GM21423 (cell line): ENCODE measurements around the gene TACC3.

ENCODE experiments used
- ATAC-seq: cut with Tn5 transposase; IDR thresholded peaks from one replicate; pipeline ENCODE4 v1.9.1; 2021; ENCODE audit warnings: mild to moderate bottlenecking, moderate library complexity; ENCODE audit not compliant: unreplicated experiment

The TACC3 gene

DNA sequence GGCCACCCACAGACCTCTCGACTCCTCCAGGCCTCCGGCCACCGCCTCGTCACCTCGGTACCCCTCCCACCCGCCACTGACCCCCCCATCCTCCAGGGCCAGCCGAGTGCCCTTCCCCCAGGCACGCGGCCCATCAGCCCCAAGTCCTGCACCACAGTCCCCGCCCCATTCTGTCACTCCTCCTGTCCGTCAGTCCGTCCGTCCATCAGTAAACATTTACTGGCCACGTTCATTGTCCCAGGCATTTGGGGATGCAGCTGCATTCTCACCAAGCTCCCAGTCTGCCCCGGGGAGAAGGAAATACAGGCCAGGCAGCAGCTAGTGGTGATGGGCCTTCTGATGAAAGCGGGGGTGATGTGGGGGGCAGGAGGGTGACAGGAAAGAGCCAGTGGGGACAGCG is 36.5 kb downstream of the TACC3 start:
- ATAC-seq: no peak

DNA sequence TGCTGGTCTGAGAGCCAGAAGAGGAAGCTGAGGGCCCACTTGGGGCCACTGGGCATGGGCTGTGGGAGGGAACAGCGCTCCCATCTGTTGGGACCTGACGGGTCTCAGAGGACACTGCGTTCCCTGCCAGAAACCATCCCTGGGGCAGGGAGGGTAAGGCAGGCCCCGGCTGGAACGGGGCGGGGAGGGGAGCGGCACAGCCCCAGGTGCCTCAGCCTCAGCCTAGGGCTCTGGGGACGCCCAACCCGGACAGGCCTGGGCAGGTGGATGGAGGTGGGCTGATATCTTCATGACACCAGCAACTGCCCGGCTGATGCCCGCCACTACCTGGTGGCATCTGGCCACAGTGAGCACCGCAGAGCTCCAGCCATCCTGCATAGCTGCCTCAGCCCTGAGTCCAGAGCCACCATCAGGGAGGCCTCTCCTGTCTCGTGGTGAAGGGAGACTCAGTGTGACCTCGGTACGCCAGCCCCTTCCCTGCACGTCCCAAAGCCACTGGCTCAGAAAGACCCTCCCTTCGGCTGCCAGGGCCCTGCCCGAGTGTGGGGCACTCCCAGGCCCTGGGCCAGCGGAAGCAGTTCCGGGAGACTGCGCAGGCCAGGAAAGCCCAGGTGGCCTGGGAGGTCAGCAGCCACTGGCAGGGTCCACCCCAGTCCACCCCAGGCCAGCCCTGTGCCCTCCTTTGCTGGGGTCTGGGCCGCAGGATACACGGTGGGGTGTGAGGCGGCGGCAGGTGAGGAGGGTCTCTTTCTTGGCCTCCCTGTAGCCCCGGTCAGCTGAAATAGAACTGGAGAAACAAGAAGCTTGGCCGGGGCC is 37.2 kb downstream of the TACC3 start:
- no peak for ATAC-seq

DNA sequence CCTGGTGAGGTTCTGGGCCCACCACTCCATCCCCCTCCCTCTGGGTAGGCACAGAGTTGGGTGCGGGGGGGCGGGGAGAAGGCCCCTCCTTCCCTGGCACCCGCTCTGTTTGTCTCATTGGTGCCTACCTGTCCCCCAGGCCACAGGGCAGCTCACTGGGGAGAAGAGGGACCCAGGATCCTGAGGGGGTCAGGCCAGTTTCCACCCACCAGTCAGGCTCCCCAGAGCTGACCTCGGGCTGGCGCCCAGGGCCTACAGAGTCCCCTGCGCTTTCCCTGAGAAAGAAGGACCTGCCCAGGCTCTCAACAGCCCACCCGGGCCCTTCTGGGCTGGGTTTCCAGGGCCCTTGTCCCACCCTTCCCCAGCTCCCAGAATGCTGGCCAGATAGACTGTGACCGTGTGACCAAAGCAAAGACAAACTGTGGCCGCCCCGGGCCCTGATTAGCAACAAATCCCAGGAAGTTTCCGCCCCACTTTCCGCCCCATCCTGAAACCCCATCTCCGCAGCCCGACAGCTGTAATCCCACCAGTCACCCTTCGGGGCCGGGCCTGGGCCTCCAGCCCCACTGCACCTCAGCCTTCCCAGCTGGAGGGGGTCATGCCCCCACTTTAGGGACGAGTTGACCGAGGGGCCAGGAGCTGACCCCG is 38.0 kb downstream of the TACC3 start:
- no peak for ATAC-seq

DNA sequence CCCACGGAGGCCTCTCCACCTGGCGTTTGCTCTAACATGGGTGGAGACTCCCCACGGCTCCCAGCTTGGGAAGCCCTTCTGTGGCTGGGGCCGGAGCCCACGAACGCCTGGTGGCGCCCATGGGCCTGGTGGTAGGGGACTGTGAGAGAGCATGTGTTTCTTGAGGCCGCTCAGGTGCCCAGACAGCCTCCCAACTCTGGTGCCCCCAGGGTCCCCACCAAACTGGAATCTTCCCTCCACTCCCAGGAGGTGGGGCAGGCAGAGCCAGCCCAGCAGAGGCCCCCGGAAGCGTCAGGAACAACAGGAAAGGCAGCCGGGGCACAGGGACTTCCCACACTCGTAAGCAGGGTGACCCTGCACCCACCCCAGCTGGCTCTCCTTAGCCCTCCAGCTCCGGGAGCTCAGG is 38.5 kb downstream of the TACC3 start:
- ATAC-seq: no peak

DNA sequence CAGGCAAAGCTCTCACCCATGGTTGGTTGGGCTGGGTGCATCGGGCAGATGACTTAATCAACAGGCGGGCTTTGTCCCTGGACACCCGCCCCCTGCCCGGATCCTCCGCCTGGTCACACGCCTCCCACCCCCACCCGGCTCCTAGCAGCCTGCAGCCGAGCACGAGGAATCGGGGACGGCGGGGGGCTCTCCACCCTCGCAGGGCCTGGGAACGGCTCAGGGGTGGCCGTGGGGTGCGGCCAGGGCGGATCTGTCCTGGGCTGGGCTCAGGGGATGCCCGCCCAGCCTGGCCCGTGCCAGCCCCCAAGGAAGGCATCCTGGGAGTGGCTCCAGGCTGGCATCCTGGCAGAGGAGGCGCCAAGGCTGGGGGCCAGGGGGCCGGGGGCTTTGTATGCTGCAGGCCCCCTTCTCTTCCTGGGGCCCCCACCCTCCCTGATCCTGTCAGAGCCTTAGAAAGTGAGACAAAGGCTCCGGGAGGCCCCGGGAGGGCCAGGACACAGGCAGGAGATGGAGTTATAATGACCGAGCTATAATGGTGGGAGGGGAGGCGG is 39.3 kb downstream of the TACC3 start:
- ATAC-seq: no peak

DNA sequence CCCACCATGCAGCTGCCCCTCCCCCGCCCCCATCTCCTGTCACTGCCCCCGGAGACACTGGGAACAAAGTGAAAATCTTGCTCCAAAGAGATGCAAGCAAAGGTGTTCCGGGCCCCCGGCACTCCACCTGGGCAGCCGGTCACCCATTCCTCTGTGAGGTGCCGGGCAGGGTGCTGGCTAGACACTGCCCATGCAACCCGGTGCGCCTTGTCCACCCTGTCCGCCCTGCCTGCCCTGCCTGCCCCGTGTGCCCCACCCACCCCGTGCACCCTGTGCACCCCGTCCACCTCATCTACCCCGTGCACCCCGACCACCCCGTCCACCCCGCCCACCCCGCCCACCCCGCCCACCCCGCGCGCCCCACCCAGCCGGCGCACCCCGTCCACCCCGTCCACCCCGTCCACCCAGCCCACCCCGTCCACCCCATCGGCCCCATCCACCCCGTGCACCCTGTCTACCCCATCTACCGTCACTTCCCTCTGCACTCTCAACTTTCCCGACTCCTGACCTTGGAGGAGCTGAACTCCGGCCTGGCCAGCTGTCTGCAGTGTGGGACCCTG is 39.9 kb downstream of the TACC3 start:
- ATAC-seq: no peak

DNA sequence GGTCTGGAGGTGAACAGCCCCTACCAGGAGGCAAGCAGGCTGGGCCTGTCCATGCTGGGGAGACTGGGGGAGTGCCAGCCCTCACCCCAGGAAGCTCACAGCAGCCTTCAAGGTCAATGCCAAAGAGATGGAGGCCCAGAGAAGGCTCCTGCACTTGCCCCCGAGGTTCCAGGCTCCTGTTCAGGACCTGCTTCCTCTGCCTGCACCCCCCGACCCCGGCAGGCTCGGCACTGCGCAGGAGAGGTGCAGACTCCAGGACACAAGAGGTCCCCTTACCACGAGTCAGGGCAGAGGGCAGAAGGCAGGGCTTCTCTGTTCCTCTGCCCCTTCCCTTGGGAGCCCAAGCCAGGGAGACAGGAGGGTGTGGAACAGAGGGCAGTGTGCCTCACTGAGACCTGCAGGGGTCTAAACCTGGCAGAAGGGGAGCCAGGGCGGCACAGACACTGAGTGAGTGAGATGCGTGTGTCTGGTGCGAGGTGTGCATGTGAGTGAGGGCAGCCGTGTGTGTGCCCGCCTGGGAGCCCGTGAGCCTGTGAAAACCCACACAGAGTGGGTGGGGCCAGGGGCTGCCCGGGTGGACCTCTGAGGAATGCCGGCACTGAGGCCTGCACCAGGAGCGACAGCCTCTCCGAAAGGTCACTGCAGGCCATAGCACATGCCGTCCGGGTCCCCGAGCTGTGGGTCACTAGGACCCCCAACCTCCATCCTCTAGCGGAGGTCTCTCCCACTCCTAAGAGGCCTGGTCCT is 41.1 kb downstream of the TACC3 start:
- no peak for ATAC-seq

DNA sequence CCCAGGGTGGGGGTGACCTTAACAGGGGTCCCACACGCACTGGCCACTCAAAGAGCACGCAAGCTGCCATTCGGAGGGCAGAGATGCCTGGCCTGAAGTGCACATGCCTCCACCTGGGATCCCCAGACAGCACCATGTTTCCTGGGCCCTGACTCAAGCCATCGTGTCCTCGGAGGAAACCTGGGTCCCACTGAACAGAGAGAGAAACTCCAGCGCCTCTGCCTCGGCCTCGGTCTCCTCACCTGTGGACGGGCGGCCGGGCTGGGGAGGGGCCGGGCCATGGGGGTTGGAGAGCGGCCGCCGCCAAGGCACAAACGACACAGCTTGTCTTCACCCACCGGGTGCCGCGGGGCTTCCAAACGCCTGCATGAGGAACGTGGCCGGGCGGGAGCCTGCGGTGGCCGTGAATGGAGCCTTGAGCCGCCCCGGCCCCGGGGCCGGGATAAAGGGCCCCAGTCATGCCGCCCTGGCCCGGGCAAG is 41.8 kb downstream of the TACC3 start:
- ATAC-seq: no peak

DNA sequence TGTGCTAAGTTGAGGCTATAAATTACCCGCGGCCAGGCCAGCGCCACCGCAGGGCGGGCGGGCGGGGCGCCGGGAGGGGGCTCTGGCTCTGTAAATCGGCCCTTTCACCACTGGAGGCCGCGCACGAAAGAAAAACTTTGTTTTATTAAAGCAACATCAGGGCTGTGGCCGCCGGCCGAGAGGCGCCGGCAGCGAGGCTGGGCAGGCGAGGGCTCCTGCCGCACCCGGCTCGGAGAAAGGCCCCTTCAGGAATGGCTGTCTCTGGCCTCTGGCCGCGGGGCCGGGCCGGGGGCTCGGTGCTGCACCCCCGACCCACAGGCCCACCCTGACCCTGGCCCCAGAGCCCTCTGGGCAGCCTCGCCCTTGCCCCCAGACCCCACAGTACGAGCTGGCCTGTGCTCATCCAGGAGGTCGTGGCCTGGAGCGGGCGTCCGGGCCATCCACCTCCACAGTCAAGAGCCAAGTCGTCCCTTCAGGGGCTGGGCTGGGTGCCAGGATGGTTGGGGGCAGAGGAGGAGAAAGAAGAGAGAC is 42.3 kb downstream of the TACC3 start:
- no peak for ATAC-seq

DNA sequence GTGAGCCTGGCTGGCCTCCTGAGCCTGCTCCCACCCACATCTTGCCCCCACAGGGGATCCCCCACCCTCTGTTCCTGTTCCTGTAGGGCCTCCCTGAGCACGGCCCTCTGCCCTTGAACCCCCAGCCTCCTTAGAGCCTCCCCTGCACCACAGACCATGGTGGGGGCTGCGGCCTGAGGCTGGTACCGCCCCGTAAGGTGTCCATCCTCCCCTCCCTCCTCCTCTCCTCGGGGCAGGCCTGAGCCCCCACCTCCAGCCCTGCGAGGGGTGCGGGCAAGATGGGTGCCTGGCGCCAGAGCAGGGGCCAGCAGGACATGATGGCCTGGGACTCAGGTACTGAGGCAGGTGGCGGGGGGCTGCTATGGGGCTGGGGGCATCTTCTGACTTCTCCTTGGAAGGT is 43.3 kb downstream of the TACC3 start:
- ATAC-seq: no peak

DNA sequence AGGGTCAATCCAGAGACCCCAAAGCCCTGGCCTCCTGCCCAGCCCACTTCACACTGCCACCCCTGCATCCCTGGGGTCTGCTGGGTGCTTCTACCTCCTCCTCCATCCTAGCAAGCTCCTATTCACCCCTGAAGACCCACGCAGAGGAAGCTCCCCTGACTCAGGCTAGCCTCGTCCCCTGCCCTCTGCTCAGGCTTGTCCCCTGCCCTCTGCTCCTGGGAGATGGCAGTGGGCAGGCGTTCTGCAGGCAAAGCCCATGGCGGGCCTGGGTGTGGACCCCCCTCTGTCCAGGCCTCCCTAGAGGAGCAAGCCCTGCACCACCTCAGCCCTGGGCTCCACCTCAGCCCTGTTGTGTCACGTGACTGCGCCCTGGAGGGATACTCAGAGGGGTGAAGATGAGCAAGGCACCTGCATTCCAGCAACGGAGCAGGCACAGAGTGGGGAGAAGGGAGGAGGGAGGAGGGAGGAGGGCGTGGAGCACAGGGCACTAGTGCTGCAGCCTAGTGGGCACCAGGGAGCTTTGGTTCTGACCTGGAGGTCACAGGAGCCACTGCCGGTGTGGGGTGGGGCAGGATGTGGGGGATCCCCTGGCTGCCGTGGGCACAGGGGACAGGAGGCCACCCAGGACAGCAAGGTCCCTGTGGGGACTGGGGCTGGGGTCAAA is 44.2 kb downstream of the TACC3 start:
- ATAC-seq: no peak

DNA sequence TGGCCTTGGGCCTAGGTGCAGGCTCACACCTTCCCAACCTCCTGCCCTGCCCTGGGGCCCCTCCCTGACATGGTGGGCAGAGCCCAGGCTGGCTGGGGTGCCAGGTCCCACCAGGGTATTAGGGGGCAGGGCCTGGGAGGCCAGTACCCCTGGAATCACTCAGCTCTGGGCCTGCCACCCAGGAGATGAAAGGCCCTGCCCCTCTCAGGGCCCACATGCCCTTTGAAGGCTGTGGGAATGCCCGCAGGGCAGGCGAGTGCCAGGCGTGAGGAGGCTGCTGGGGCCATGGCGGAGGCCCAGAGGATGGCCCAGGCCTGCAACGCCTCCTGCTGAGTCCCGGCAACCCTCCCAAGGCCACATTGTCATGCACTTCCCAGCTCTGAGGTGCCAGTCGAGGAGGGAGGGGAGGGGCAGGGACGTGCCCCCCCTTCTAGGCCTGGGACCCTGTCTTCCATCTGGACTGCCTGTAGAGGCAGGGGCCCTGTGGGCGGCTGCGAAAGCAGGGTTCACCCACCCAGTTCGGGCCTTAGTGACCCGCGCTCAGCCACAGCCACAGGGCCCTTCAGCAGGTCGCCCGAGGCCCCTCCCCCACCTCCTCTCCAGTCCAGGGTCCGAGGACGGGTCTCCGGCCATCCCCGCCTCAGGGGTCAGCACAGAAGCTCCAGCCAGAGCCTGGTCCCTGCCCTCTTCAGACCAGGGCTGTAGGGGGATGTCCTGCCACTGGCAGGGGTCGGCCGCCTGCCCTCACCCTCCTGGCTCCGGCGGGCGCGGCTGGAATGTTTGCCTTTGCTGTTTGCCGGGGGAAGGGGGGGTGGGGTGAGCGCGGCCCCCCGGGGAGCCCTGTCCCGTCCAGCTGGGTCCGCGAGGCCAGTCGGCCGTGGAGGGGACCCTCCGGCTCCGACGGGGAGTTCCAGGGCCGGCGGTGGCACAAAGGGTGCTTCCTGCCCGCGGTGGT is 45.1 kb downstream of the TACC3 start:
- no peak for ATAC-seq

DNA sequence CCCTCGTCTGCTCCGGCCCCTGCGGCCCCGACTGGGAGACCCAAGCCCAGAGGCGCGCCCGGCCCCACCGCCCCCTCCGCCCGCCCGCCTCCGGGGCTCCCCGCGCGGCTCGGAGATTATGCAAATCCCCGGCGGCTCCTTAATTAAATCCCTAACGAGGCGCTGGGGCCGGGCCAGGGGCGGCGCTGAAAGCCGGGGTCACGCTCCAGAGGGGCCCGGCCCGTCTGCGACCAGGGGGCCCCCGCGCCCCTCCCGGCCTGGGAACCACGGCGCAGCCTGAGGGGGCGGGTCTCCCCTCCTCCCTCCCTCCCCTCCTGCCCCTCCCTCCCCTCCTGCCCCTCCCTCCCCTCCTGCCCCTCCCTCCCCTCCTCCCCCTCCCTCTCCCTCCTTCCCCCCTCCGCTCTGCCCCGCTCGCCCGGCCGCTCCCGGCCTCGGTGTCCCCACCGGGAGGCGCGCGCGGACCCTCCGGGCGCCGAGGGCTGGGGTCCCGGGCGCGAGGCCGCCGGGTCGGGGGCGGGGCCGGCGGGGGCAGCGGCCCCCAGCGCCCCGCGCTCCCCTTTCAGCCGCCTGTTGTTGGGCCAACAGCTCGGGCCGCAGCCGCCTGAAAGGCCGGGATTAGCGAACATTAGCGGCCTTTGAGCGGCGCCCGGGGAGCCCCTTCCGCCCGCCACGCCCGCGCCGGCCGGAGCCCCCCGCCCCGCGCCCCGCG is 45.9 kb downstream of the TACC3 start:
- no peak for ATAC-seq

DNA sequence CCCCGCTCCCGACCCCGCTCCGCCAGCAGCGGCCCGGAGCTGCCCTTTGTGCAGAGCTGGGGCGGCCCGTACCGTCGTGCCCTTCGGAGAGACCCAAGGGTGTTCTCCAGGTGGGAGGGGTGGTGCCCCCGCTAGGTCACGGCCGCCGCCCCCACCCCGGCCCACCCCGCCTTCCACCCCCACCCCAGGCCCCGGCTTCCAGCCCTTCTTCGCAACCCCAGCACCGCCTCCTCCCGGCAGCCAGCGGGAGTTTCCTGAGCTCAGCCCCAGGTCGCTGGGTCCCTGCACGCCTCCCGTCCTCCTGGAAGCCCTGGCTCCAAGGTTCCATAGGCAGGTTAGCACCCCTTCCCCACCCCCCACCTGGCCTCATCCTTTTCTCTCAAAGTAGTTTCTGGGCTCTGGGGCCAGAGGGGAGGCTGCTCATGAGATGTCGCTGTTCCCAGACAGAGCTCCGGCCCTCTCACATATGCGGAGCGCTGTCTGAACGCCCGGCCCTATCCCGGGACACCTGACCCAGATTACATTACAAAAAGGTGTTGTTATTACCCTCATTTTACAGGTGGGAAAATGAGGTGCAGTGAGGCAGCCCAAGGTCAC is 46.5 kb downstream of the TACC3 start:
- ATAC-seq: no peak

DNA sequence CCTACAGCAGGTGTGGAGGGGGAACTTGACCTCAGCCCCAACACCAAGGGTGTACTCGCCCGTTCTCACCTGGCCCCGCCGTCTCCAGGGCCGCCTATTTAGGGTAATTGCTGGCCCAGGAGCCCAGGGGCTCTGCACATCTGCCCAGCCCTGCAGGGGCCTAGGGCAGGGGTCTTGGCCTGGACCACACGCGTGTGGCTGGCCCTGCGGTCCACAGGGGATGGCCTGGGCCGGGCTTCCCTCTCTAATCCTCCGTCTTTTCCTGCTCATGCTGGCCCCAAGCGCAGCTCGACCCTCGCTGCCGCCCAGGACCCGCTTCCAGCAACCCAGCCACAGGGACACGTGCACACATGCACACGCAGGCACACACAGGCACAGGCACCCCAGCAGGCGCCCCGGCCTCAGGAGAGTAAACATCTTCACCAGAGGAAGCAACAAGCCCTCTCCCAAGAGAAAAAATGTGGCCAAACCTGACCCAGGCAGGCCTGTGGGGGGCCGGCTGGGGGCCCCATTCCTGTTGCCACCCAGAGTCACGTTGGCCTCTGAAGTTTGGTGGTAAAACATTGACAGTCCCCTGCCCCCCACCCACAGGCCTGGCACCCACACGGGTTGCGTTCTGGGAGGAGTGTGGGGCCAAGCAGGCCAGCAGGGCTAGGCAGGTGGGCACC is 47.2 kb downstream of the TACC3 start:
- ATAC-seq: no peak

DNA sequence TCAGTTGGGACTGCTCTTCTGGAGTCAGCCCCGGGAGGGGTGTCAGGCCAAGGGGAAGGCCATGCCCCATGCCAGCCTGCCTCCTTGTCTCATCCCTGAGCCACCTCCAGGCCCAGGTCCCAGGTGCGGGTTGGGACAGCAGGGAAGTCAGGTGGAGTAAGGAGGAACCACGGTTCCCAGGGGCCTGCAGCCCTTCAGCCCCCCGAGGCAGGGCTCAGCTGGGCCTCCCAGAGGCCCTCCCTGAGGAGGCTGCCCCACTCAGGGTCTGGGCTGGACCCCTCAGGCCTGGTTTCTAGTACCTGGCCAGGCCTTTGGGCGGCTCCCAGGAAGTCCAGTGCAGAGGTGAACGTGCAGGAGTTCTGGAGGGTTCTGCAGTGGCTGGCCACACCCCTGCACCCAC is 48.4 kb downstream of the TACC3 start:
- ATAC-seq: no peak

DNA sequence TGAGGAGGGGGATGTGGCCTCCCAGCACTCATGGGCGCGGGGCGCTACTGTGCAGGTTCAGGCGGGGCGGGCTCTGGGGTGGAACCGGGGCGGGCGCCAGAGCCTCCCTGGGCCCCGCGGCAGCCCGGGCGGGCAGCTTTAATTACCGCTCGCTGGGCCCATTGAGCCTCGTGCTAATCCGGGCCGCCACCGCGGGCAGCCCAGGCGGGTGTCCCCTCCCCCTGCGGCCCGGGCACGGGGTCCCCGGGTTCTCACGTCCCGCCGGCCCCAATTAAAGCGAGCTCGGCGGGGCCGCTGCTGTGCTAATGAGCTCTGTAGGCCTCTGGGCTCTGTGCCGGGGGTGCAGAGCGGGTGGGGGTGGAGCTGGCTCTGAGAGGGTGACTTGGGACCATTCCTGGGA is 48.9 kb downstream of the TACC3 start:
- ATAC-seq: no peak

DNA sequence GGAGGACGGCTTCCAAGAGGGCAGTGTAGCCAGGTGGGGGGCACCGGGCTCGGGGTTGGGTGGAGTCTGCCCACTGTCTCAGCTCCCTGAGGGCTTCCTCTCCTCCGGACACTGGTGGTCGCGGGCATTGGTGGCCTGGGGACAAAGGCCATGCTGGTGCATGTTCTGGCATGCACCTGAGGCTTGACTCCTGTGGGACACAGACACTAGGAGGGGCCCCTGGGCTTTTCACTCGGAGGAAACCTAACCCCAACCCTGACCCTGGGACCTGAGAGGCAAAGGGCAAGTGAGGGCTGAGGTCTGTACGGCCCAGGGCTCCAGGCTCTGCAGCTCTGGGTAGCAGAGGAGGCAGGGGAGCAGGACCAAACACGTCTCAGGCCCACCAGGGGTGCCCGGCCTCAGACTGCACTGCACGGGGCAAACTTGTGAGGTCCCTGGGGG is 49.5 kb downstream of the TACC3 start:
- ATAC-seq: no peak
